GM21381 (cell line): ENCODE measurements around the gene ADAM21.
A peak's percentile ranks its signal among the peaks of the same experiment; 100 is the strongest.
"Not testable (repeated sequence)": the region's sequence is repeated elsewhere in the genome, so short reads cannot be mapped to it uniquely, and the experiment has no call there.

Source experiments
- ATAC-seq: cut with Tn5 transposase; IDR thresholded peaks from one replicate; pipeline ENCODE4 v1.9.1; 2021; ENCODE audit warnings: mild to moderate bottlenecking, moderate library complexity; ENCODE audit not compliant: unreplicated experiment

The ADAM21 gene

GRCh38 chr14:70451874-70452273 is at the start of gene ADAM21:
TSS of gene ADAM21 (plus strand) at chr14:70452174. CDS start at chr14:70457500, 5,326 bp downstream.
- ATAC-seq: no peak

GRCh38 chr14:70403335-70403734 is 48.6 kb upstream of the ADAM21 start:
- not testable (repeated sequence) for ATAC-seq

GRCh38 chr14:70406216-70406615 is 45.8 kb upstream of the ADAM21 start:
- ATAC-seq: not testable (repeated sequence)

- ATAC-seq: no peak
Measured at GRCh38 chr14:70407621-70408020, 44.4 kb upstream of the ADAM21 start.

GRCh38 chr14:70415788-70416187 is 36.2 kb upstream of the ADAM21 start:
- ATAC-seq: no peak

GRCh38 chr14:70416338-70416724 is 35.6 kb upstream of the ADAM21 start:
- peak; percentile 19 for ATAC-seq

GRCh38 chr14:70416725-70417349 is 35.1 kb upstream of the ADAM21 start, which contains the start of gene SYNJ2BP:
TSS of gene SYNJ2BP (minus strand) at chr14:70417090. CDS start at chr14:70416963, 127 bp downstream.
- peak; percentile 75 for ATAC-seq

GRCh38 chr14:70419270-70419931 is 32.6 kb upstream of the ADAM21 start:
- not testable (repeated sequence) for ATAC-seq

GRCh38 chr14:70422538-70422937 is 29.4 kb upstream of the ADAM21 start:
- no peak for ATAC-seq

GRCh38 chr14:70425354-70425753 is 26.6 kb upstream of the ADAM21 start:
- ATAC-seq: no peak

GRCh38 chr14:70426555-70426954 is 25.4 kb upstream of the ADAM21 start:
- not testable (repeated sequence) for ATAC-seq

- no peak for ATAC-seq
Measured at GRCh38 chr14:70436867-70437266, 15.1 kb upstream of the ADAM21 start.

- no peak for ATAC-seq
Measured at GRCh38 chr14:70441641-70442040, 10.3 kb upstream of the ADAM21 start.

- no peak for ATAC-seq
Measured at GRCh38 chr14:70442750-70443149, 9.2 kb upstream of the ADAM21 start.

GRCh38 chr14:70448633-70449340 is 3.2 kb upstream of the ADAM21 start:
- ATAC-seq: no peak

GRCh38 chr14:70454731-70455130 is 2.8 kb downstream of the ADAM21 start:
- no peak for ATAC-seq

- no peak for ATAC-seq
Measured at GRCh38 chr14:70468731-70469130, 16.8 kb downstream of the ADAM21 start.

- ATAC-seq: not testable (repeated sequence)
Measured at GRCh38 chr14:70470863-70471563, 19.0 kb downstream of the ADAM21 start.

- ATAC-seq: no peak
Measured at GRCh38 chr14:70472253-70473159, 20.5 kb downstream of the ADAM21 start.

- ATAC-seq: no peak
Measured at GRCh38 chr14:70473825-70474224, 21.9 kb downstream of the ADAM21 start.
